Skin epidermis (tissue), 12 donors: ENCODE measurements around the gene NINJ1.
"Not testable (repeated sequence)": the region's sequence is repeated elsewhere in the genome, so short reads cannot be mapped to it uniquely, and the experiment has no call there.

Experiments used
- H3K27ac ChIP-seq, 21 experiments: fragments of 200-600 bp; sonication (generic) in 11 of 21; one replicate each; pipeline ENCODE4 v1.5.0; 2020; ENCODE audit warnings: mild to moderate bottlenecking in 3 of 21, inconsistent platforms in 2 of 21, moderate library complexity in 2 of 21
- H3K4me3 ChIP-seq, 7 experiments: fragments of 200-600 bp; sonication (generic) in 2 of 7; one replicate each; pipeline ENCODE4 v1.5.0; 2020; ENCODE audit warnings: inconsistent platforms in 2 of 7, mild to moderate bottlenecking in 2 of 7, moderate library complexity in 1 of 7

Gene NINJ1

DNA sequence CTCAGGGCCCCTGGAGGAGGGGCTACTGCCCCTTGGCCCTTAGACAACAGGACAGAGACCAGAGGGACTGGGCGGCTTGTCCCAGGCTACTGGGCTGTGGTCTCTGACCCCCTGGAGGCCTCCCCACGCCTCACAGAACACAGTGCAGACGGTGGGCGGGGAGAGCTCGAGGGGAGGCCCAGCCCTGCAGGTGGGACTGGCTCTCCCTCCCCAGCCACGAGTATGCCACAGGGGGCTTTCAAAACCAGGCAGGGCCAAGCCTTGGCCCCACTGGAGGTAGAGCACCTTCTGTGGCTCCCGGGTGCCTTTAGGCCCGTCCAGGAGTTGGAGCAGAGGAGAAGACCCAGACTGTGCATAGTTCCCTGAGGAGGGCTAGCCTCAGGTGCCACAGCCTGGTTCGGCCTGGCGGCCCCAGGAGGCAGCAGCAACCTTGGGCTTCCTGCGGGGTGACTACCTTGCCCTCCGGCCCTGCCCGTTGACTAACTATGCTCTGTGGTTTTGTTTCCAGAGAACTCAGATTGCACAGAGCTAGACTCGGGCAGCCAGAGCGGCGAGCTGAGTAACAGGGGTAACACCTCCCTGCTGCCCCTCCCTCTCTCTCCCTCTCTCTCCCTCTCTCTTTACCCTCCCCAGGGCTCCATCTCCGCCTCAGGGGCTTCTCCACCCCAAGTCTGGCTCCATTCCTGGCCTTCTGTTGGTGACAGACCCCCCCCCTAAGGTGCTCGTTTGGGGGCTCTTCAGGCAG, 22.5 kb downstream of the NINJ1 start:
- H3K4me3 ChIP-seq = no peak overlapping the region
- peak overlapping the region in 7 of 21 experiments; percentile 7 to 76 (median 42) for H3K27ac ChIP-seq

DNA sequence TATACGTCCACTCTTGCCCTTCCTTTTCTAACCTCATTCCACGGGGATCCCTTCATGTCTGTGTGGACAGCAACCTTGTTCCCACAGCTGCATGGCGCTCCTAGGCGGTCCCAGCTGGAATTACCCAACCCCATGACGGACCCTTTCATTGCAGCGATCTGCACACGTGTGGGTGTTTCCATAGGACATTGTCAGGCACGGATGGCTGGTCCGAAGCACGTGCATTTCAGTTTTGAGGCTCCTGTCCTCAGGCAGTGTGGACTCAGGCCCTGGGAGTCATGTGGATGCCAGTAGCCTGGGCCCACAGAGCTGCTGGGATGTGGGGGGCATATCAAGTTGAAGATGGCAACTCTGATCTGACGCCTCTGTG, 23.1 kb downstream of the NINJ1 start:
- H3K4me3 ChIP-seq = no peak overlapping the region
- H3K27ac ChIP-seq = peak overlapping the region in 2 of 21 experiments; percentile 58 to 76

DNA sequence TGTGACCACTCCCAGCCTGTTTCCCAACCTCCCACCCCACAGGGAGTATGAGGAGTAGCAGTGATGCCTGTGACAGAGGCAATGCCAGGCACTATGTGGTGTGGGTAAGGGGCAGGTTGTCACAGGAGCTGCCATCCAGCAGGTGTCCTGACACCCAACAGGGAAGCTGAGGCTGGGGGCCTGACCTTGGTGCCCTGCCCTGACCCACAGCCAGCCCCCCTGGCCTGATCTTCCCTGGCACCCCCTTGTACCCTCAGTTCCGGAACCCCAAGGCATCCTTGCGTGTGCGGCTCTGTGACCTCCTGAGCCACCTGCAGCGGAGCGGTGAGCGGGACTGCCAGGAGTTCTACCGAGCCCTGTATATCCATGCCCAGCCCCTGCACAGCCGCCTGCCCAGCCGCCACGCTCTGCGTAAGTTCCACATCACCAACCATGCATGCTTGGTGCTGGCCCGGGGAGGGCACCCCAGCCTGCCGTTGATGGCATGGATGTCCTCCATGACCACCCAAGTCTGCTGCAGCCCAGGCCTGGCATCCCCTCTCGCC, 23.7 kb downstream of the NINJ1 start:
- peak overlapping the region in 3 of 21 experiments; percentile 21 to 50 (median 39) for H3K27ac ChIP-seq
- no peak overlapping the region for H3K4me3 ChIP-seq

DNA sequence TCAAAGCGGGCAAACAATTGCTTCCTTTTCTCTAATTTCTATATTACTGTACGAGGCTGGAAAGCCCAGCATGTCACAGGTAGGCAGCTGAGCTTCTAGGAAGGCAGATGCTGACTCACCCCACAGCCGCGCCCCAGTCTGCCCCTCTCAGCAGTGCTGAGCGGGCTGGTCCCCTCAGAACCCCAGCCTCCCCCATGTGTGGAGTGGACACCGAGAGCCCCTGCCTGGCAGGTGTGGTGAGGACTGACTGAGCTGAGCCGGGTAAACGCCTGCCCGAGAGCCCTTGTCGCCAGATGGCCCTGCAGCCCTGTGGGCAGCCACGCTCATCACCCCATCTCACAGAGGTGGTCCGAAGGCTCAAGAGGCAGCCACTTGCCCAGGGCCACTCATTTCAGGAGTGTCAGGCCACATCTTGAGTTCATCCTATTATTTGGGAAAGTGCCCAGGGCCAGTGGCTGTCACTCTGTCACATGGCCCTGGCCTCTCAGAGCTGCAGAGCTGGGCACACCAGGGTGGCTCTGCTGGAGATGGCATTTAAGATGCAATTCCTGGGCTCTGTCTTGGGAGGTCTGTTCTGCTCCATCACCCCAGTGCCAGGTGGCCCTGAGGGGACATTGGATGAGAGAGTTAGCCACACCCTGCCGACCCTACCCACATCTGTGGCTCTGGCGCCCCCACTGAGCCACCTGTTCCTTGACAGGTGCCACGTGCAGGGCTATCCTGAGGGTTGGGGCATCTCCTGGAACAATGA, 25.6 kb downstream of the NINJ1 start:
- Histone ChIP-seq H3K4me3 (no peak overlapping the region), H3K27ac (peak overlapping the region in 2 of 21 experiments; percentile 0 to 29)

DNA sequence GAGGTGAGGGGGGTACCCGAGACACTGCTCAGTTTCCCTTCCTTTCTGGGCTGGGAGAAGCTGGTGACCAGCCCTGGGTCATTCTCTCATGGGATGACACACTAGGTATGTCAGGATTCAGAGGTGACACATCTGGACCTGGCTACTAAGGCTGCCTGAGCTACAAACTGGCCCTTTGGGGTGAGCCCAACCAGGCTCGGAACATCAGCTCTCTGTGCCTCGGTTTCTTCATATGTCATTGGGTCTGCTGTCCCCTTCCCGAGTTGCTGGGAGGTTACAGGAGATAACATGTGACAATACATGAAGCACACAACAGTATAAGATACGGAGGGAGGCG, 26.3 kb downstream of the NINJ1 start:
- no peak overlapping the region for H3K4me3 ChIP-seq

DNA sequence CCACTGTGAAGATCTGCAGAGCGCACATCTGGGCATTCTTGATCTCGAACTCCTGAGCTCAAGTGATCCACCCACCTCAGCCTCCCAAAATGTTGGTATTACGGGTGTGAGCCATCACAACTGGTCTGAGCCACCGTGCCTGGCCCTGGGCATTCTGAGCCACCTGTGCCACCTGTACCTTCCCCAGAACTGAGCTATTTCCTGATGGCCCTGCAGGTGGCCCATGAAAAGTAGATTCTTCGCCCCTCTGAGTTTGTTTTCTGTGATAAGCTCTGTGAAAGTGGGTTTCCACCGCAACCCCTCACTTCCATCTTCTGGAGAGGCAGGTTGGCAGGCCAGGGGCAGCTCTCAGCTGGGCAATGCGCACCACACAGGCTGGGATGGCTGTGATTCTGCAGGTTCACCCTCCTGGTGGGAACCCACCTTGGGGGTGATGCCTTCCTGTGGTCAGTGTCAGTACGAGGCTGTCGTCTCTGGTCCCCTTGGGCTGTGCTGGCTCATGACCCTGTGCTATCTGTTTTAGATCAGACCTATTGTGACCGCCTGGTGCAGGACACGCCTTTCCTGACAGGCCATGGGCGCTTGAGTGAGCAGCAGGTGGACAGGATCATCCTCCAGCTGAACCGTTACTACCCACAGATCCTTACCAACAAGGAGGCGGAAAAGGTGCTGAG, 26.8 kb downstream of the NINJ1 start:
- H3K27ac ChIP-seq = no peak overlapping the region
- no peak overlapping the region for H3K4me3 ChIP-seq

More for the DNA sequence above, 26.3 kb downstream of the NINJ1 start:
- peak overlapping the region in 1 of 21 experiments; percentile 29 for H3K27ac ChIP-seq

DNA sequence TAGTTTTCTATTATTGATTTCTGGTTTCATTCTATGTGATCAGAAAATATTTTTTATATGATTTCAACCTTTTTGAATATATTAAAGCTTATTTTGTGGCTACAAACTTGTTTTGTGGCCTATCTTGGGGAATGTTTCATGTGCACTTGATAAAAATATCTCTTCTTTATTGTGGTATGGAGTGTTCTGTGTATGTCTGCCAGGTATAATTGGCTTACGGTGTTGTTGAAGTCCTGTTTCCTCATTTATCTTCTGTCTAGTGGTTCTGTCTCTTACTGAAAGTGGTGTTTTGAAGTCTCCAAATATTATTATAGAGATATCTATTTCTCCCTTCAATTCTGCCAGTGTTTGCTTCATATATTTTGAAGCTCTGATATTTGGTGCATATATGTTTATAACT, 28.4 kb downstream of the NINJ1 start:
- H3K4me3 ChIP-seq = no peak overlapping the region
- no peak overlapping the region for H3K27ac ChIP-seq

DNA sequence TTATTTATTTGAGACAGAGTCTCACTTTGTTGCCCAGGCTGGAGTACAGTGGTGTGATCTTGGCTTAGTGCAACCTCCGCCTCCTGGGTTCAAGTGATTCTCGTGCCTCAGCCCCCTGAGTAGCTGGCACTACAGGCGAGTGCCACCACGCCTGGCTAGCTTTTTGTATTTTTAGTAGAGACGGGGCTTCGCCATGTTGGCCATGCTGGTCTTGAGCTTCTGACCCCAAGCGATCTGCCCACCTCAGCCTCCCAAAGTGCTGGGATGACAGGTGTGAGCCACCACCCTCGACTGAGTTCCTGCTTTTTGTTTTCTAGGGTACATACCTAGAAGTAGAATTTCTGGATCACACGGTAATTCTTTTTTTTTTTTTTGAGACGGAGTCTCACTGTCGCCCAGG, 33.0 kb downstream of the NINJ1 start:
- not testable (repeated sequence) for H3K27ac ChIP-seq, H3K4me3 ChIP-seq

DNA sequence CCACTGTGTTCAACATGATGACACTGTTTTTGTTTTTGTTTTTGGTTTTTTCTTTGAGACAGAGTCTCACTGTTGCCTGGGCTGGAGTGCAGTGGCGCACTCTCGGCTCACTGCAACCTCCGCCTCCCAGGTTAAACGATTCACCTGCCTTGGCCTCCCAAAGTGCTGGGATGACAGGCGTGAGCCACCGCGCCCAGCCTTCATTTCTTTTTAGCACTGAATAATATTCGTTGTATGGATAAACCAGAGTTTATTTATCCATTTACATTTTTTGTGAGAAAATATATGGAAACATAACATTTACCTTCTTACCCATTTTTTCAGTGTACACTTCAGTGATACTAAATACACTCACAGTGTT, 33.8 kb downstream of the NINJ1 start:
- Histone ChIP-seq H3K27ac (peak overlapping the region in 6 of 21 experiments; percentile 4 to 95 (median 55)), H3K4me3 (no peak overlapping the region)

DNA sequence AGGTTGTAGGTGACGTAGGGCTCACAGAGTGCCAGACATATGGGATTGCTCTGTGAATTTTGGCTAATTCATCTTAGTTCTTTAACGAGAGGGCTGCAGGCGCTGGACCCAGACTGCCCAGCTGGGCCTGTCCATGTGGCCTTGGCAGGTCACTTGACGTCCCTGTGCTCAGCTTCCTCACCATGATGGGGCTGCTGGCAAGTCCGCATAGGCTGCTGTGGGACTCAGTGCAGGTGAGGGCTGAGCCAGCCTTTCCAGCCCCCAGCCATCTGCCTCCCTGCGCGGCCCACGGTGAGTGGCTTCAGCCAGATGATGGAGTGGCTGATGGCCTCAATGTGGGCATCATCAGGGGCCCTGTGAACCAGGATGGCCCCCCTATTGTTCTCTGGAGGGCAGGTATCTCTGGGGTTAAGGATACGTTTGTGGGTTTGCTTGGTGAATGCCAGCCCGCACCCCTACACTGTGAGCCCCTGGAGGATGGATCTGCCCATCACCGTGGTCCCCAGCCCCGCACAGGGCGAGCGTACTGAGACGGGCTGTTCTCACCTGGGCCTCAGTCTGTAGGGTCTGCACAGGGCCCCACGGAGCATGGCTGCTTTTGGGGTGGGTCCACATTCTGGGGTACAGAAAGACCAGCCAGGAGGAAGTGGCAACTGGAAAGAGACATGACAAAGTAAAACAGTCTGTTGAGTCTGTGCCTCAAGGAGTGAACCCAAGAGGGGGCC, 34.3 kb downstream of the NINJ1 start:
- no peak overlapping the region for H3K4me3 ChIP-seq
- peak overlapping the region in 19 of 21 experiments; percentile 4 to 97 (median 65) for H3K27ac ChIP-seq

DNA sequence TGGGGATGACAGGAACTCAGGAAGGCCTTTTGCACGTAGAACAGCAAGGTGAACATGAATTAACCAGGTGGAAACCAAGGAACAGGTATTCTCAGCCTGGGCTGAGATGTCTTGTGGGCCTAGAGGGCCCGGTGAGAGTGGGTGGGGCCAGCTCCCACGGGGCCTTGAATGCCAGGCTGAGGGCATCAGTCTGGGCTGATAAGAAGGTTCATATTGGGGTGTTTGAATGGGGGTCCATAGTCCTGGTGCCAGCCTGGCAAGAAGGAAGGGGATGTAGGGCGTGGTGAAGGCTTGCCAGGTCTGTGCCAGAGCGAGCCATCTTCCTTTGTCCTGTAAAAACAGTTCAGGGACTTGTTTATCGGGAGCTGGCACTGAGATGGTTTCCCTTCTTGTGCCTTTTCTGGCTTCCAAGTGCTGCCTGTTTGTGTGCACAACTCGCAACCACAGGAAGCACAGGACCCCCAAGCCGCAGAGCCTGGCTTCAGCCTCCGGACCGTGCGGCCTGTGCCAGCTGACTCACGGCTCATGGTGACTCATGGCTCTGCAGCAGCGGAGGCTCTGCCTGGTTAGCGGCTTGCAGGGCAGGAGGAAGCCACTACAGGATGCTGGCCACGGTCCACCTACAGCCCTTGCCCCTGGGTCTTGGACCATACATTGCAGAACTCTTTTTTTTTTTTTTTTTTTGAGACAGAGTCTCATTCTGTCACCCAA, 35.7 kb downstream of the NINJ1 start:
- peak overlapping the region in 20 of 21 experiments; percentile 45 to 97 (median 91) for H3K27ac ChIP-seq
- peak overlapping the region in 4 of 7 experiments; percentile 12 to 99 (median 76) for H3K4me3 ChIP-seq

DNA sequence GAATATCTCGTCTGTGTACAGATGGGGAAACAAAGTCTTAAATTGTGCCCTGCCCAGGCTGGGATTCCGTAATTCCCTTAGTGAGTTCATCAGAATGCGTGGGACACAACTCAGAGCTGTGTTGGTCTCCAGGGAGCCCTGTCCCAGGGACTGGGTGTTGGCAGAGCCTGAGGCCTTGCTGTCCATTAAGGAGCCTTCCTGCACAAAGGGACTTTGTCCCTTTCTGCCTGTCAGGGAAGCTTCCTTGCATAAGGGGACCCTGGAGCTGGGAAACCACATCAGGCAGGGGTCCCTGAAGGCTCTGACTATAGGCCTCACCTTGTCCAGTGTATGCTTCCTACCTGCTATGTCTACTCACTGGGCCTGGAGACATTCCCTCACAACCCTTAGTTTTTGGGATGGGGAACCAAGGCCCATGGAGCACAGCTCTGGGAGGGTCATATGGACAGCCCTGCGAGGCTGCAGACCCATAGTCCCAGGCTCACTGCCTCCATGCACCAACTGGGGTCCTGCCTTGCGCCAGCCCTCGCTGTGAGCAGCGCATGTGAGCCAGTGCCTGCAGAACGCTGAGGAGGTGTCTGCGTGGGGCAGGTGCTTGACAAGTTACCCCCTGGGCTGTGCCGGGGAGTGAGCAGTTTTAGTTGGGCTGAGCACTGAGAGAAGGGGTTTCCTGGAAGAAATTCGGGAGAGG, 36.4 kb downstream of the NINJ1 start:
- Histone ChIP-seq H3K27ac (peak overlapping the region in 20 of 21 experiments; percentile 76 to 97 (median 91)), H3K4me3 (peak overlapping the region; percentile 60 to 99 (median 92))

DNA sequence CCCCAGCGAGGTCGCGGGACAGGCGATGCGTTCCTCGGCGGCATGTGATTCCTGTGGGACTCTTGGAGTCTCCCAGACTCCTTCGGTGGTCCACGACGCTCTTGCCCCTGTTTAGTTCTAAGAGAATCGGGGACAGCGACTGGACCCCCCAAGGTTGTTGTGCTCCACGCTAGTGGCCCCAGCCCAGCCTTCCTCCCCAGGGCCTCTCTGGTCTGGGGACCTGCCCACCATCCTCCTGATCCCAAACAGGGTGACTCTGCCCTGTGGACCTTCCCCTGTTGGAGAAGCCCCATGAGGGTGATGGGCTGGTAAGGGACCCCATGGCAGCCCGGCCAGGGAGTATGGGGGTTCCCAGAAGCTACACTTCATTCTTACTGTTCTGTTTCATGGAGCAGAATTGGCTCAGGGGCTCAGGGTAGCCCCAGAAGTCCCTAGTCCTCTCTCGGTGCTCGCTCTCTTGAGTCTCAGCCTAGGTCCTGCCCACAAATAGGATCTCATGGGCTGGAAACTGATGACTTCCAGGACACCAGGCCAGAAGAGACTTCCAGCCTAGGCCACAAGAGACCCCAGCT, 37.2 kb downstream of the NINJ1 start:
- peak overlapping the region; percentile 60 to 99 (median 92) for H3K4me3 ChIP-seq
- peak overlapping the region in 20 of 21 experiments; percentile 84 to 97 (median 92) for H3K27ac ChIP-seq

DNA sequence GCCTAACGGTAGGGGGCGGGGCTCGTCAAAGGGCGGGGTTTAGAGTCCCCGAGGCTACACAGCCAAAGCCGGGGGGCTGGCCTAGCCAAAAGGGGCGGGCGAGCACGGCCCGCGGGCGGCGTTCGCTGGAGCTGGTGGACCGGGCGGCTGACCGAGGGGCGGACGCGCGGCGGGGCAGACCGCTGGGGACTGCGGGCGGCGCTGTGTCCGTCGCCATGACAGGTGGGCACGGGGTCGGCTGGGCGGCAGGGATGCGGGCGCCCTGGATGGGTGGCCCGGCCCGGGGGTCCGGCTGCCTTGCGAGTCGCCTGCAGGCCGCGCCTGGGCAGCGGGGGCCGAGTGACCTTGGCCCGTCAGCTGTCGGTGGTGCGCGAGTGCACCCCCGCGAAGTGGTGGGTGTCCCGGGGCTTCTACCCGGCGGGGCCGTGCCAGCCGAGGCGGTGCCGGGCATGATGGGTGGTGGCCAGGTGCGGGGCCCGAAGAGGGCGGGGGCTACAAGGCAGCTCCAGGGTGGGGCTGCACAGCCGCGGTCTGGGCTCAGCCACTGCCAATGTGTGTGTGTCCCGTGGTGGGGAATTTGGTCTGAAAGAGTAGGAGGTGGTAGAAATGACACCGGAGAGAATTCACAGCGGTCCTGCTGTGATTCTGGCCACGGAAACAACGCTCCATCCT, 37.8 kb downstream of the NINJ1 start, which contains the start of gene CARD19:
CARD19 (plus strand) TSS at position 87 of the 672 bp plus-strand sequence; CDS start at position 216, 129 bp downstream.
- H3K27ac ChIP-seq = peak within 1 kb of the TSS; percentile 87 to 98 (median 94)
- H3K4me3 ChIP-seq = peak within 1 kb of the TSS; percentile 60 to 99 (median 92)

DNA sequence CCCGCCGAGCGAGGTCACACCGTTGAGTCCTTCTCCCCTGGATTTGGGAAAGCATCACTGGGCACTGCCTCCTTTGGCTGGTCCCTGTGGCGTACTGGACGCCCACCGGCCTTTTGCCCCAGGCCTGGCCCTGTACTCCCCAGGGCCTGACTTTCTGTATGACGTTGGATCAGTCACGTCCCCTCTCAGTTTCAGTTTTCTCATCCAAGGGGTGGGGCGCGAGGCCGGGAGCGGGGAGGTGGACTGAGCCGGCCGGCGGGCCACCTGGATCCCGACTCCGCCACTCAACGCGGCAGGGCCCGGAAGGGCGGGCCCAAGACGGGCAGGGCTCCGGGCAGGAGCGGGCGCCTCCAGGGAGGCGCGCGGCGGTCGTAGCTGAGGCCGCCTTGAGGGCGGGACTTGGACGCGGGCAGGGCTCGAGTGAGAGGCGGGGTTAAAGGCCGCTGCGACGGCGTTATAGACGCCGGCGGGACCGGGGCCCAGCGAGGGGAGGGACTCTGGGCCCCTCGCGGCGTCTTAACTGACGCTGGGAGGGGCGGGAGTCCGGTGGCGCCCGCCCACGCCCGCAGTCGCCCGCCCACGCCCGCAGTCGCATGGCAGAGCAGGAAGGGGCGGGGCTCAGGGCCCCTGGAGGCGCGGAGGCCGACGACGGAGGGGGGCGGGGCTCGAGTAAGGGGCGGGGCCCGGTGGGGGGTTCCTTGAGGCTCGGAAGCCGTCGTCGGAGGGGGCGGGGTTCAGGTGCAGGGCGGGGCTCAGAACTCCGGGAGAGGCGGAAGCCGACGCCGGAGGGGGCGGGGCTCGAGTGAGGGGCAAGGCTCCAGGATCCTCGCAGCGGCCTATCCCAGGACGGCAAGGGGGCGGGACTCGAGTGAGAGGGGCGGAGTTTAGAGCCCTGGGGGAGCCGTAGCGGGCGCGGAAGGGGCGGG, 38.6 kb downstream of the NINJ1 start:
- Histone ChIP-seq H3K27ac (peak overlapping the region; percentile 87 to 98 (median 93)), H3K4me3 (peak overlapping the region; percentile 60 to 99 (median 92))

DNA sequence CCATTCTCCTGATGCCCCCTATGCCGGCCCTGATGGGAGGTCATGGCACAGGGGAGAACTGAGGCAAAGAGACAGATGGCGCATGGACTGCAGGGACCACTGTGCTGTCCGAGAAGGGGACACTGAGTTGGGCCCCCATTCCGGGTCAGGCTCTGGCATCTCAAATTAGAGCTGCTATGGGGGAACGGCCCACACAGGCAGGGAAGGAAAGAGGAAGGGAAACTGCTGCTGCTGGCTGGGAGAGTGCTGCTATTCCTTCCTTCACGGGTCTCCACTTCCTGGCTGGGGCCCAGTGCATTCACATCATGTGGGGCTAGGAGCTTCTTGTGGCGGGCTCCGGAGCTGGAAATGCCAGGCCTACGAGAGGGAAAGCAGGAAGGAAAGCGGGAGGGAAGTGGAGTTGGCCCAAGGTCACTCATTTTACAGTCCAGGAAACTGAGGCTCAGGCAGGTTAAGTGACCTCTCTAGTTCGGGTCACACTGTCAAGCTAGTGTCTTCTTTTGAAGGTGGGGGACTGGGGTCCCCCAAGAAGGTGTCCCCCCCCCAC, 39.3 kb downstream of the NINJ1 start:
- Histone ChIP-seq H3K27ac (peak overlapping the region; percentile 82 to 98 (median 93)), H3K4me3 (peak overlapping the region; percentile 30 to 44 (median 38))
